NT2/D1 (cell line): ENCODE results near the gene PDE1C.

Experiments
- SUZ12 ChIP-seq: IDR thresholded peaks from 2 replicates; pipeline ENCODE4 v1.6.1; 2011; ENCODE audit not compliant: insufficient read length, insufficient read depth; ENCODE audit errors: extremely low read depth
- YY1 ChIP-seq: IDR thresholded peaks from 2 replicates; pipeline ENCODE4 v1.6.1; 2011; ENCODE audit not compliant: insufficient read length, insufficient read depth

GRCh38 chr7:31955021-31955420 is 115.2 kb downstream of the PDE1C start:
- TF ChIP-seq YY1: no peak
- TF ChIP-seq SUZ12: no peak
